GM21390 (cell line): ENCODE data around the gene METTL15.
A peak's percentile ranks its signal among the peaks of the same experiment; 100 is the strongest.
"Not testable (repeated sequence)": the region's sequence is repeated elsewhere in the genome, so short reads cannot be mapped to it uniquely, and the experiment has no call there.

ENCODE experiments used
- ATAC-seq: cut with Tn5 transposase; IDR thresholded peaks from one replicate; pipeline ENCODE4 v1.9.1; 2021; ENCODE audit not compliant: unreplicated experiment

The METTL15 gene

DNA sequence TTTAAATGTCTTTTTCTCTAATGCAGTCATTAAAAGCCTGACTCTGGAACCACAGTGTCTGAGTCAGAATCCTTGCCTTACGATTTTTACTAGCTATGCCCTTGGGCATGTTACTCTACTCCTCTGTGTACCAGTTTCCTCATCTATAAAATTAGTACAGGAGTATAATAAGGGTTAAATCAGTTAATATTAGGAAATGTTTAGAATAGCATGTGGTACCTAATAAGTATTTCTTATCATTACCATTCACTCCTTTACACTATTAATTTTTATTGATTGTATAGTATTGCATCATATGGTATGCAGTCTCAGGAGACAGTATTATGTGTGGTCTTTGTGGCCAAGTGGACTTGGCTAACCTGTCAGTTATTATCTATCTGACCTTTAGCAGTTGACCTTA, 68.2 kb downstream of the METTL15 start:
- ATAC-seq: no peak

DNA sequence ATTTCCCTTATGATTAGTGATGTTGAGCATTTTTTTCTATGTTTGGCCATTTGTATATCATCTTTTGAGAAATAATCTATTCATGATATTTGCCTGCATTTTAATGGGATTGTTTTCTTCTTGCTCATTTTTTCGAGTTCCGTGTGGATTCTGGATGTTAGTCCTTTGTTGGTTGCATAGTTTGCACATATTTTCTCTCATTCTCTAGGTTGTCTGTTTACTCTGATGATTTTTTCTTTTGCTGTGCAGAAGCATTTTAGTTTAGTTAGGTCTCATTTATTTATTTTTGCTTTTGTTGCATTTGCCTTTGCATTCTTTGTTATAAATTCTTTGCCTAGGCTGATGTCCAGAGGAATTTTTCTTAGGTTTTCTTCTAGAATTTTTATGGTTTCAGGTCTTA, 87.3 kb downstream of the METTL15 start:
- ATAC-seq: no peak

- ATAC-seq: no peak
Observed at GRCh38 chr11:28209906-28210305, 101.7 kb downstream of the METTL15 start.

GRCh38 chr11:28222063-28222462, 113.9 kb downstream of the METTL15 start:
- ATAC-seq: not testable (repeated sequence)

DNA sequence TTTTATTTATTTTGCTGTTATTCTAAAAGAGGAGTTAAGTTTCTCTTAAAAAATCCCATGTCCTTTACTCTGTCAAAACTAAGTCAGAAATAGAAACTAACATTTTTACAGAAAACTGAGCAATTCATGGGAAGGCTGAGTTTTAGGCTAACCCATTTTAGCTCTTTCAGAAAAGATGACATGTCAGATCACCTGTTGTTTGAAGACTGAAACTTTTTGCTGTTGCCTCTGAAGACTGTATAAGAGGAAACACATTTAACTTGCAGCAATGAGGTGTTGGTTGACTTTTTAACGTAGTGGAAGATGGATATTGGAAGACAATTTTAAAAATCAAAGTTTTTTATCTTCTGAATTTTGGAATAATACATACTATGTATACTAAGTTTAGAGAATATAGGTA, 115.4 kb downstream of the METTL15 start:
- peak; percentile 79 for ATAC-seq

DNA sequence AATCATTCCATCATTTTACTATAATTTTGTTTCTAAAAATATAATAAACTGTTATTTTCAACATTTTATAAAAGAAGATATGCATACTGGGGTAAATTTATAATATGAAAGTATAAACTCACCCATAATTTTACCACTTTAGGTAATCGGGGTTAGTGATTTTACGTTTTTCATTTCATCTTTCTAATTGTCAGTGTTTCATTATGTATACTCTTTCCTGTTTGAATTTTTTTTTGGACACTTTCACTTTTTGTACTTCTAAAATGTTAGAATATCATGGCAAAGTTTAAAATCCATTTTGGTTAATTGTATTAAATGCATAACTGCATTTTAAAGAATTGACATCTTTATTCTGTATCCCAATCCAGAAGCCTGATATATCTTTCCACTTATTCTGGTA, 115.8 kb downstream of the METTL15 start:
- no peak for ATAC-seq

DNA sequence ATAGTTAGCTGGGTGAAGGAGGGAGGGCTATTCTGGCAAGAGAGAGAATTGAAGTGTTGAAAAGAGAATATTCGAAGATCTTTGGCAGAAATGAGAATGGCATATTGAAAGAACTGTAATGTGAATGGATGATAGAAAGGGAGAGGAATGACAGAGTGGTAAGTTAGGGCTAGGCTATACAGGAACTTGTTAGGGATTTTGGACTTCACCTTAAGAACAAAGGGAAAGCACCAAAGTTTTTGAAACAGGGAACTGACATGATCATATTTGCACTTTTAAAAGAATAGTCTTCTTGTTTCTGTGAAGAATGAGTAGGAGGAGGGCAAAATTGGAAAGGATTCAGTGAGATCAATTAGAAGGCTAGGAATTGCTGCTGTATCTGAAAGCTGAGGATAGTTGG, 119.3 kb downstream of the METTL15 start:
- ATAC-seq: no peak

DNA sequence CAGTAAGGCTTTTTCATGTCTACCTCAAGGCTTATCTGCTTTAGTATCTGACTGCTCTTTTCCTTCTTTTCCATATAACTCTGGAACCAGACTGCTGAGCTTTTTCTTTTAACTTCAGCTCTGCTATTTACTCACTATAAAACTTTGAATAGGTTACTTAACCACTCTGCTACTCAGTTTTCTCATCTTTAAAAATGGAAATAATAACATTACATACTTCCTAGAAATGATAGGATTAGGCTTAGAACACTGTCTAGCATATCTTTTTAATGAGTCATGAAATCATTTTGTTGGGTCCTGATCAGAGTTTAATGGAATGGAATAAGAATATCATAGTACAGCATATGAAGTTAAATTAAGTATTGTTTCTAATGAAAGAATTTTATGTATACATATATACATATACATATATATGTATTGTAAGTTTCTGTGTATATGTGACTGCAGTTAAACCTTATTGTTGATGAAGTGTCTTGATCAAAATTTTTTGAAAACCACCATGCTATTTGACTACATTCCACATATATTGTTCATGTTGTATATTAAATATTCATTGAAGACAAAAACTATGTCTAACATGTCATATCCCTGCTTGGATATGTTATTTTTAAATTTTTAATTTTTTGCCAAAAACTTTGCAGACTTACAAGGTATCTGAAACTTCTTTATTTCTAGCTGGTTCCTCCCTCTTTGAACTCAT, 120.2 kb downstream of the METTL15 start:
- no peak for ATAC-seq

DNA sequence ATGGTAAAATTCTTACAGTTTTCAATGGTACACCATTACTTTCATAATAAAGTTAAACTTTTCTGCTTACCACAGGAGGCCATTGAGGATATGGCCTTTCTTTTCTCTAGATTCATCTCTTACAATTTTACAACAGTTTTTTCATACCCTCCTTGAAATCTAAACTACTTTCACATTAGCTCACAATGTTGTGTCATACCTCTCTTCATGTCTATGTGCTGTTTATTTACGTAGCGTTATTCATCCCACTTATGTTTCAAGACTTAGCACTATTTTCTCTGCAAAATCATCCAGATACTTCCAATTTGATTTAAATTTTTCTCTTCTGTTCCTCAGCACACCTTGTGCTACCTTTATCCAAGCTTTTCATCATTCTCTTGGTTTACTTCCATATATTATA, 123.3 kb downstream of the METTL15 start:
- ATAC-seq: no peak

DNA sequence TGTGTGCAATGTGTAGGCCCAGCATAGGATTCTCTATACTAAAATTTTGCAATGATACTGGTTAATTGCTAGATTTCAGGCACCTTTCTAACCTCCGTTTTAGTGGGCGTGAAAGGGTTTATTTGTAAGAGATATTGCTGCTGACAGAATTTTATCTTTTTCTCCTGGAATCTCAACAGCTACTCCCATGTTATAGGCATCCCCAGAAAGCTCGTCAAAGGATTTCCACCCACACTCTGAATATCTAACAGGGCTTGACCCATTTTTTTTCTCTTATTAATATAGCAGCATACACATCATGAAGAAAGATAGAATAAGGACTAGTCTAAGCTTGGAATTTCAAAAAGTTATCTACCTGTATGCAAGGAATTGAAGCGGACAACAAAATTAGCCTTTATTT, 124.5 kb downstream of the METTL15 start:
- no peak for ATAC-seq

GRCh38 chr11:28241760-28242159, 133.6 kb downstream of the METTL15 start:
- no peak for ATAC-seq

DNA sequence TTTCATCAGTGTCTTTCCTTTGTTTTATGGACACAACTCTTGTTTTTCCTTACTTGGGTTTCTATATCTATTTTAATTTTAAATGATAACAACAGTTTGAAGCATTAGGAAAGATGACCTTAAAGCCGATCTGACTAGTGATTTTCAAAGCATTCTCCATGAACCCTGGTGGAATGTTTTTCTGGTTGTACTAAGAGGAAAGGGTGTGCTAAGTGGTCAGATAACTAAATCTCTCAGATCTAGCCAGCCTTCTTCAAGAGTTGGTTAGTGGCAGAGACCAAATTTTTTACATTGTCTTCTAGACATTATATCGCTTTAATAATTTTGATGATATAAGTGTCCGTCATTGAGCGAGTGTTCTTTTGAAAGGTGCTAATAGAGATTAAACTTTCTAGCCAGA, 134.4 kb downstream of the METTL15 start:
- ATAC-seq: no peak

DNA sequence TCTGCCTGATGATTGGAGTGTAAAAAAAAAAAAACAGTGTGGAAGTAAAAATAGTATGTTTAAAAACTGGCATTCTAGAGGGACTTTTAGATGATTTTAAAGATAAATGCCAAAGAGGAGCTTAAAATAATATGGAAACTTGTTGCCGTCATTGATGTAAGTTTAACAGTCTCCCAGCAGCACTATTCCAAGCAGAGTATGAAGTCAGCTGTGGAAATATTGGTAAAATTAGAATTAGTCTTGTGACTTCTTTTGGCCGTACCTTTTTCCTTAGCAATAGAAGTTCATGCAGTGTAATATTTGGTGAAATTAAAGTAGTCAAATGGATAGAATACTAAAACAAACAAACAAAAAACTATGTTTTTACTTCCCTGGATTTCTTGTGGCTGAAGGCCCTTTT, 134.9 kb downstream of the METTL15 start:
- no peak for ATAC-seq

DNA sequence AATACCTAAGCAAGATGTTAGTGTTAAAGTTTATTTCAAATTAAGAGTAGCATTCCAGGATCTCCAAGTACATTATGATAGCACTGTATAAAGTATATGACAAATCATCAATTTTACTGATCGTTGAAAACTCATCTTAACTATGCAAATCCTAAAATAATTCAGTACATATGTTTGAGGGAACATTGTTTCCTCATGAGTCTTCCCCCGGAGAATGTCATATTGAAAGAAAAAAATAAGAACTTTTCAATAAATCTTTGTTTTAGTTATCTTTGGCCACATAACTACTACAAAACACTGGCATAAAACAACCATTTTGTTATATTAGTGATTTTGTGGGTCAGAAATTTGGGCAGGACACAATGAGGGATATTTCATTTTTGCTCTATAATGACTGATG, 135.4 kb downstream of the METTL15 start:
- no peak for ATAC-seq

GRCh38 chr11:28245131-28245530, 136.9 kb downstream of the METTL15 start:
- no peak for ATAC-seq

- no peak for ATAC-seq
Observed at GRCh38 chr11:28250192-28250591, 142.0 kb downstream of the METTL15 start.

- ATAC-seq: no peak
Observed at GRCh38 chr11:28251257-28251656, 143.1 kb downstream of the METTL15 start.

DNA sequence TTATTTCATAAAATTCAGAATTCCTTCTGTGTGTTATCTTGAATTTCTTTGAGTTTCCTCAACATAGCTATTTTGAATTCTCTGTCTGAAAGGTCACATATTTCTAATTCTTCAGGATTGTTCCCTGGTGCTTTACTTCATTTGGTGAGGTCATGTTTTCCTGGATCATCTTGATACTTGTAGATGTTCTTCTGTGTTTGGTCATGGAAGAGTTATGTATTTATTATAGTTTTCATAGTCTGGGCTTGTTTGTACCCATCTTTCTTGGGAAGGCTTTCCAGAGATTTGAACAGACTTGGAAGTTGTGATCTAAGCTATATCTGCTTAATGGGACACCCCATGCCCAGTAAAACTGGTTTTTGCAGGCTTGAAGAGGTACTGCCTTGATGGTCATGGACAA, 149.6 kb downstream of the METTL15 start:
- no peak for ATAC-seq

GRCh38 chr11:28259177-28259843, 151.1 kb downstream of the METTL15 start:
- peak; percentile 87 for ATAC-seq

DNA sequence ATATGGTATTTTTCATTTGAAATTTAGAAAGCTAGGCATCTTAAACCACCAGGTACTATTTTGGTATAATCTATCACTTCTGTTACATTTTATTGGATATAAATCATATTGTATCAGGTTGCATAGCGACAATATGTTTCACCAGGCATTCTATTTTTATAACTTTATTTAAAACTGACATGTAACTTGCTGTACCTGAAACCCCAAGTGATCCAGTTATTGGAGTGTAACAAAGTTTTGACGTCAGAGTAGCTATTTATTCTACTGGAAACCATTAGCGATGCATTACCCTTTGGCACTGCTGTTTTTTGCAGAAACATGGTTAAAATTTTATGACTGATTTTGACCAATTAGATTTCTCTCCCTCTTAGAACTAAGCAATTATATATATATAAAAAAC, 160.7 kb downstream of the METTL15 start:
- no peak for ATAC-seq

GRCh38 chr11:28269586-28269985, 161.4 kb downstream of the METTL15 start:
- no peak for ATAC-seq

DNA sequence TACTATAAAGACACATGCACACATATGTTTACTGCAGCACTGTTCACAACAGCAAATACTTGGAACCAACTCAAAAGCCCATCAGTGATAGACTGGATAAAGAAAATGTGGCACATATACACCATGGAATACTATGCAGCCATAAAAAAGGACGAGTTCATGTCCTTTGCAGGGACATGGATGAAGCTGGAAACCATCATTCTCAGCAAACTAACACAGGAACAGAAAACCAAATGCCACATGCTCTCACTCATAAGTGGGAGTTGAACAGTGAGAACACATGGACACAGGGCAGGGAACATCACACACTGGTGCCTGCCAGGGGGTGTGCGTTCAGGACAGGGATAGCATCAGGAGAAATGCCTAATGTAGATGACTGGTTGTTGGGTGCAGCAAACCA, 164.1 kb downstream of the METTL15 start:
- not testable (repeated sequence) for ATAC-seq

DNA sequence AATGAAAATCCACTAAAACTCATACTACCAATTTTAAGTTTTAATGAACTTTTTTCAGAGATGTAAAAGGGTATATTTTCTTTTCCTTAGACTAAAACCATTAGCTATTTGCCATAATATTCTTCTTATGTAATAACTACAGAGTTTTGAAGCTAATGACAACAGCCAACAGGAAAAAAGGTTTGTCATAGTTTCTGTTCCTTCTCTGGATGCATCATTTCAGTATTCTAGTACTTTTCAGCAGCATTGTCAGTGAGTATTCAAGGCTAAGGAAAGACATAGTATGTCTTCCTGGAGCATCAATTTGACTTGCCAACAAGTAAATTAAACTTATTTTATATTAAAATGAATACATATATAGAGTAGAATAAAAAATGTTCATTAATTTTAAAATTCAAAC, 166.0 kb downstream of the METTL15 start:
- no peak for ATAC-seq
